GM19351 (cell line): ENCODE results near the gene MUC13.

Source experiments
- ATAC-seq: cut with Tn5 transposase; IDR thresholded peaks from one replicate; pipeline ENCODE4 v1.9.1; 2021; ENCODE audit warnings: mild to moderate bottlenecking, moderate library complexity; ENCODE audit not compliant: unreplicated experiment

MUC13 gene

GRCh38 chr3:124904835-124905492 is 29.6 kb downstream of the MUC13 start:
- no peak for ATAC-seq

GRCh38 chr3:124903896-124904834 is 30.4 kb downstream of the MUC13 start:
- ATAC-seq = no peak

GRCh38 chr3:124896824-124897526 is 37.6 kb downstream of the MUC13 start:
- ATAC-seq = no peak

DNA sequence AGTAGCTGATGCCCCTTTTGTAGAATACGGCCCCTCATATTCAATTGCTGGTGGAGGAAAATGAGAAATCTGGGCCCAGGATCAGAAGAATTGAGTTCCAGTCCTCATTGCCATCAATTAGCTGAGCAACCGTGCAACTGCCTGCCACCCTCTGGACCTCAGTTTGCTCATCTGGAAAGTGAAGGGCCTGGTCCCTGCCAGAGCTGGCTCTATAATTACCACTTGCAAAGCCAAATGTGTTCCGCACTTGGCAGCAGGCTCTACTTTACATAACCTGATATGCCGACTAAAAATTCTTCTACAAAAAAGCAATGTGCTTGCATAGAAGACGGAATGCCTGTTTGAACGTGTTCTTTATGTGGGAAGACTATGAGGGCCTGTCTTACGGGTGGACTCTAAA is 38.8 kb downstream of the MUC13 start:
- no peak for ATAC-seq

DNA sequence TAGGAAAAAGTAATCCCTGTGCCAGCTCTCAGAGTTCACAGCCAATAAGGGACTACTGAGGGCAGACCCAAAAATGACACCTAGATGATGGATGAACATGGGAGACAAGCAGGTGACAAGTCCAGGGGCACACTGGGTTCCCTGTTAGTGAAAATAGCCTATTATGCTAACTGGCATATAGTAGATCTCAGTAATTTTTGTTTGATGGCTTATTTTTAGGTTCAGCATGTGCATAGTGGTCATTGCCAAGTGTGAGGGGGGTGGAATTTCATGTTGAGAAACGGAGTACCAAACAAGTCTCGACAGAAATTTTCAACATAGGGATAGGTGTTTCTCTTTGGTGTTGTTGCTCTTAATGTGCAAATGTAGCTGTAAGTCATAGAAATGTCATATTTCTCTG is 41.0 kb downstream of the MUC13 start:
- no peak for ATAC-seq

- ATAC-seq = no peak
These were observed 43.9 kb downstream of the MUC13 start for GRCh38 chr3:124890573-124891190.

DNA sequence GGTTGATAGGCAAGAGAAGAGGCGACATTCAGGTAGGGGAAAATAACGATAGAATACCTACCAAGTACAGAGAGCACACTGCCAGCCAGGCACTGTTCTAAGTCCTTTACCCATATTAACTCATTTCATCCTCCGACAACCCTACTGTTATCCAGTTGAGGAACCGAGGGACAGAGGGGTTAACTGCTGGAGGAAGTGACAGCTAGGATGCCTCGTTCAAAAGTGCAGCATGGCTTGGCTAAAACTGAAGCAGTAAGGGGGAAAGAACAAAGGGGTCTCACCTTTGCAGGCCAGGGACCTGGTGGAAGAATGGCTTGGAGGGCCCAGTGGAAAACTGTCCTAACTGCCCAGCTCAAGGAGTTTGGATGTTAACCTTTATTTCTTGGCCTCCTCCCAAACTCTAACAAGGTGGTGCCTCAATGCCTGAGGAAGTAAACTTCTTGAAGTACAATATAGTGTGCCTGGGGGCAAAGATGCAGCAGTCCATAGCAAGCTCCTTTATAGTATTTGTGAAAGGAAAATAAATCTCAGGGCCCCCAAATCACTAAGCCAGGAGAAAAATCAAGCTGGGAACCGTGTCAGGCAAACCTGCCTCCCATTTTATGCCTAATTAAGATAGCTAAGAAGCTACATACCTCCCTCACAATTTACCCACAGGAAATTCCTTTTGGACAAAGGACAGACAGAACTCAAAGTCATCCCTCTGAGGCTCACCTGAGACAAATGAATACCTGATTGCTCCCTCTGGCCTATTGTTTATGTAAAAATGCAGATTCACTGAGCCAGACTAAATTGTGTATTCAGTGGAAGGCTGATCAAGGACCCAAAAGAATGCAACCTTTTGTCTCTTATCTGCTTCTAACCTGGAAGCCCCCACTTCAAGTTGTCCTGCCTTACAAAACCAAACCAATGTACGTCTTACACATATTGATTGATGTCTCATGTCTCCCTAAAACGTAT is 45.8 kb downstream of the MUC13 start:
- no peak for ATAC-seq

GRCh38 chr3:124887932-124888298 is 46.6 kb downstream of the MUC13 start:
- no peak for ATAC-seq

- ATAC-seq = peak; percentile 63
These were observed 47.2 kb downstream of the MUC13 start, which contains the start of gene ITGB5 for GRCh38 chr3:124887177-124887931. Gene ITGB5 (minus strand): TSS chr3:124887365. CDS start chr3:124887000, 365 bp downstream.

GRCh38 chr3:124886168-124887056 is 48.1 kb downstream of the MUC13 start:
- peak; percentile 60 for ATAC-seq

GRCh38 chr3:124885466-124886167 is 48.9 kb downstream of the MUC13 start:
- no peak for ATAC-seq

DNA sequence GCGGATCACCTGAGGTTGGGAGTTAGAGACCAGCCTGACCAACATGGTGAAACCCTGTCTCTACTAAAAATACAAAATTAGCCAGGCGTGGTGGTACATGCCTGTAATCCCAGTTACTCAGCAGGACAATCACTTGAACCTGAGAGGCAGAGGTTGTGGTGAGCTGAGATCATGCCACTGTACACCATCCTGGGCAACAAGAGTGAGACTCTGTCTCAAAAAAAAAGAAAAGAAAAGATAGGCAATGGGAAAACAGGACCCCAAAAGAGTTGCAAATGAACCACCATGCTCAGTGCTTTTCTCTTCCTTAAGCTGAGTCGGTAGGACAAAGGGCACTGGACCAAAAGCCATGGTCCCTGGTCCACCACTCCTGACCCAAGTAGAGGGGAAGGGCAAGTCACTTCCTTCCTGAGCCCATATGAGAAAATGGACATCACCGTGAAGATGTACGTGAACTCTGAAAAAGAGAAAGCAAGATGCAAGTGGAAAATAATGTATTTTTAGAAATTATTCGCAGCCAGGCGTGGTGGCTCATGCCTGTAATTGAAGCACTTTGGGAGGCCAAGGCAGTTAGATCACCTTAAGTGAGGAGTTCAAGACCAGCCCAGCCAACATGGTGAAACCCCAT is 50.0 kb downstream of the MUC13 start:
- ATAC-seq = no peak

- ATAC-seq = no peak
These were observed 50.6 kb downstream of the MUC13 start for GRCh38 chr3:124883766-124884473.

GRCh38 chr3:124882816-124883747 is 51.5 kb downstream of the MUC13 start:
- no peak for ATAC-seq

DNA sequence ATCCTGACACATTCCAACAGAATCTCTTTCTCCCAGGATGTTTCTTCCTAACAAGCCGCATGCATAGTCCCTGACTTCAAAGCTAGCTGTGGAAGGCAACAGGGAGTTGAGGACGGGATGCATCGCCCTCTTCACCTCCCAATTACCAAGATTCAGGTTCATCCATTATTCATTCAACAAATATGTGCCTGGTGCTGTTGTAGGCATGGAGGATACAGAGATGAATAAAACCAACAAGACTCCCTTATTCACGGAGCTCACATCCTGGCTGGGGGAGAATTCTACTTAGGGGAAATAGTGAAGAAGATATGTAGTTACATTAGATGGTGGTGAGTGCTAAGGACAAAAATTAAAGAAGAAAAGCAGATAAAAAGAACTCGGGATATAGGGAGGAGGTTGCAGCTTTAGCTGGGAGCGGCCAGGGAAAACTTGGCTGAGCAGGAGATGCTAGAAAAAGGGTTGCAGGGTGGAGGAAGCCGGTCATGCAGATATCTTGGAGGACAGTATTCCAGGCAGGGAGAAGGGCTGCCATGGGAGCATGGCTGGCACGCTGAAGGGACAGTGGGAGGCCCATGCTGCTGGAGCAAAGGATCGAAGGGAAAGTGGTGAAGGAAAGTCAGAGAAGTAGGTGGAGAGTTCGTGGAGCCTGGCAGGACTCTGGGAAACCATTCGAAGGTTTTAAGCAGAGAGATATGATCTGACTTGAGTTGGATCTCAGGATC is 52.4 kb downstream of the MUC13 start:
- no peak for ATAC-seq
